Medulla oblongata (tissue), 1 donor: Measurements from ENCODE around the gene B9D2.
"Not testable (repeated sequence)": the region's sequence is repeated elsewhere in the genome, so short reads cannot be mapped to it uniquely, and the experiment has no call there.

Experiments
- DNase-seq: peaks from one replicate; pipeline ENCODE4 v3.0.0-alpha.2; 2015; ENCODE audit errors: extremely low spot score

B9D2 gene, protein sequence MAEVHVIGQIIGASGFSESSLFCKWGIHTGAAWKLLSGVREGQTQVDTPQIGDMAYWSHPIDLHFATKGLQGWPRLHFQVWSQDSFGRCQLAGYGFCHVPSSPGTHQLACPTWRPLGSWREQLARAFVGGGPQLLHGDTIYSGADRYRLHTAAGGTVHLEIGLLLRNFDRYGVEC

DNA sequence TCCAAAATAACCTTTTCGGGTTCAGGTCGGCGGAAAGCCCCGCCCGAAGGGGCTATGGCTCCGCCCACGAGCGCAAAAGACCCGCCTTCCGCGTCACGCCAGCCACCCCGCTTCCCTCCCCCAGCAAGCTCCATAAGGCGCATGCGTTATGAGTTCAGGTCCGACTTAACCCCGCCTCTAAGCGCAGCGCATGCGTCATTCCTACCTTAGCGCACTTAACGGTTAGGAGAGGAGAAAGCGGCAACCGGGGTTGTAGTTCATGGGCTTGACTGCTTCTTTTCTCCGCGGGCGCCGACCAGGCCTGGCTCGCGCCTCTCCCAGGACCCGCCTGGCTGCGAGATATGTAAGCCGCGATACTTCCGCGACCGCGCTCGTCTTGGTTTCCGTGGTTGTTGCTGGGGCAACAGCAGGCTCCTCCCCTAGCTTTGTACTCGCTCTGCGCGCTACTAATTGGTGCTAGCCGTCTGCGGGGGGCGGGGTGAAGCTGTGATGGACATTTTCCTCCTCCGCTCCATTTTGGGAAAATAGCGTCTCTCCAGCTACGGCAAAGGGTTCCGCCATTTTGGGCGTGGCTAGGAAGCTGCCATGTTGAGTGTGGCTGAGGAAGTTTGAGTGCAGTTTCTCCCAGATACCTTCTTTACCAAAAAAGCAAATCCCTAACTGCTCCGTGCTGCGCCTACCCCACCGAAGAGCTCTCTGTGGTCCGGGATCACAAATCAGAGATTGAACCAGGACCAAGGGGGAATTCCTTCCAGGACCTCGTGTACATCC lies at the start of gene B9D2:
B9D2 (minus strand) TSS at position 397 of the 771 bp plus-strand sequence. CDS start 630 bp downstream, outside the sequence.
- peak; percentile 99 for DNase-seq

DNA sequence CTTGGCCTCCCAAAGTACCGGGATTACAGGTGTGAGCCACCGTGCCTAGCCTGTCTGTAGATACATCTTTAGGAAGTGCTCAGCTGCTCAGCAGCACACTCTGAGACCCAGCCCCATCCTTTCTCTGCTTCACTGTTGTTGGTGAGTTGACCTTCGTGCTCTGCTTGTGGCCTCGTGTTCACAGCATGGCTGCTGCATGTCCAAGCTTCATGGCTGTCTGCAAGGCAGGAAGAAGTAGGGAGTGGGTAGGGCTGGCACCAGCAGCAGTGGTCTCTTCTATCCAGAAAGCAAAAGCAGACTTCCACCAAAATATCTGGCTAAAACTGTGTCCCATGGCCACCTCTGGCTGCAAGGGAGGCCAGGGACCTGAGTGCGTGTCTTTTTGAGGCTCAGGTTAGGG lies 49.0 kb upstream of the B9D2 start:
- DNase-seq = no peak

DNA sequence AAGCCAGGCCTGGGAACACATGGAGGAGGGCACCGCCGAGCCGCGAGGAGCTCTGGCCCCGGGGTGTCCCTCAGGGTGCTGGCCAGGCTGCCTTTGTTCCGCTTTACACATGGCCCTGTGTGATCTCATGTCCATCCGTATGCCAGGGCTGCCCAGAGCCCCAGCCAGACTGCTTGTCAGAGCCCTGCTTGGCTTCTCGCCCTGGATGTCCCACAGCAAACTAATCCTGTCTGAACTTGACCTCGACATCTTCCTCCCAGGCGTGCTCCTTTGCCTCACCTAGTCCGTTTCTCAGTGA lies 48.0 kb upstream of the B9D2 start:
- DNase-seq = peak; percentile 55

DNA sequence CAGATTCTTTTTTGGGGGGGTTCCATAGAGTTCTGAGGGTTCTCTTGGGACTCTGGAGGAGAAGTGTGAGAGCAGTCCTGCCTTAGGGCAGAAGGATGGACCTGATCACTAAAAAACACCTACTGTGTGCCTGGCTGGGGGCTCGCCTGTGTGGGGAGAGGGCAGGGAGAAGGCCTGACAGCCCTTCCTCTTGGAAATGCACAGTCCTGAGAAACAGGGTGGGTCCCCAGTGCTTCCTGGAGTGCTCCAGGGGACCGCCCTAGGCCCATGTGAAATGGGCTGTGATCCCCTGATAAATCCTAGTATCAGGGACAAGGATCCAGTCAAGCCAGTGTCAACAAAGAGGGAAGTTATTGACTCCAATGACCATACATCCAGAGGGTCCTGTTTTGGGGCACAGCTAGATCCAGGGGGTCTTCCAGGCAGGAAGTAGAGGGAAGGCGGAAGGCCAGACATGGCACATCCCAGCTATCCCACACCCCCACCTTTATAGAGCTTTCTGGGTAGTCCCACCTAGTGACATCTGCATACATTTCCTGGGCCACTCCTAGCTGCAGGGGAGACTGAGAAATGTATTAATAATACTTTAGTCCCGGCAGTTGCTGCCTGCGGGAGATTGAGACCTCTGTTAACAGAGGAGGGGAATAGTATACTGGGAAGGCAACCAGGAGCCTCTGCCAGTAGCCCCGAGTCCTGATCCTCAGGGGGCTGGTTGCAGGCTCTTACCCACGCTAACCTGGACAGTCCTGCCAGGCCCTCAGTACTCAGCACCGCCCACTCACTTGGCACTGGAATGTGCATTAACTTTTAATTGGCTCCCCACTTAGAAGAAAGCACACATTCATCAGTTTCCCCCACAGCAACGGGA lies 47.4 kb upstream of the B9D2 start:
- DNase-seq = no peak

DNA sequence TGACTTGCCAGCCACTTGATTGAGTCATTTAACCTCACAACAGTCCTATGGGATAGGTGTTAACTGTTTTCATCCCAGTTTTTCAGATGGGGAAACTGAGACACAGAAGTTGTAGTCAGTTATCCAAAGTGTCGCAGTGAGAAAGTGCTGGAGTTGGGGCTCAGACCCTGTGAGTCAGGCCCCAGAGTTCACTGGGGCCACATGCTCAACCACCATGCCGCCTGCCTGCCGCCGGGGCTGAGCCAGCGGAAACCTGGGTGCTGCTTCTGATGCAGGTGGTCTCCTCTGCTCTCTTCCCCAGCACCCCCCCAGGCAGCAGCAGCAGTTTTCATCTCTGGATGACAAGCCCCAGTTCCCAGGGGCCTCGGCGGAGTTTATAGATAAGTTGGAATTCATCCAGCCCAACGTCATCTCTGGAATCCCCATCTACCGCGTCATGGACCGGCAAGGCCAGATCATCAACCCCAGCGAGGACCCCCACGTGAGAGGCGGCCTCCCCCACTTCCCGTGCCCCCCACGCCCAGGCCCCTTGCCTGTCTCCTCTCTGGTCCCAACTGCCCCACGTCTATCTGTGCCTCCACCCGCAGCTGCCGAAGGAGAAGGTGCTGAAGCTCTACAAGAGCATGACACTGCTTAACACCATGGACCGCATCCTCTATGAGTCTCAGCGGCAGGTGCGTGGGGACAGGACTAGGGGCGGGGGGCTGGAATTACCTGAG lies 46.5 kb upstream of the B9D2 start:
- no peak for DNase-seq

DNA sequence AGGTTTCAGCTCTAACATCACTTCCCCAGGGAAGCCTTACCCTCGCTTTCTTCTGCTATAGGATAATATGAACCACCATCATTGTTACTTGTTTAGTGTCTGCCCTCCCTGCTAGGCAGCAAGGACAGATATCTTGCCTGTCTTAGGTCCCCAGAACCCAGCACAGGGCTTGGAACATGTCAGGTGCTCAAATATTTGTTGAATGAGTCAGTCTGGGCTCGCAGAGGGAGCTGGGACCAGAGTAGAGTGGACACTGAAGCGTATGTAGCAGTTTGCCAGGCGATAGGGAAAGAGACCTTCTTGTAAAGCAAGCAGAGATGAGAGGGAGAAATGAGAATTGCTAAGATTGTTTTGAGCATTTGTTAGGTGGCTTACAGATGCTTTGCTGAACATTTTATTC lies 45.3 kb upstream of the B9D2 start:
- DNase-seq = no peak

DNA sequence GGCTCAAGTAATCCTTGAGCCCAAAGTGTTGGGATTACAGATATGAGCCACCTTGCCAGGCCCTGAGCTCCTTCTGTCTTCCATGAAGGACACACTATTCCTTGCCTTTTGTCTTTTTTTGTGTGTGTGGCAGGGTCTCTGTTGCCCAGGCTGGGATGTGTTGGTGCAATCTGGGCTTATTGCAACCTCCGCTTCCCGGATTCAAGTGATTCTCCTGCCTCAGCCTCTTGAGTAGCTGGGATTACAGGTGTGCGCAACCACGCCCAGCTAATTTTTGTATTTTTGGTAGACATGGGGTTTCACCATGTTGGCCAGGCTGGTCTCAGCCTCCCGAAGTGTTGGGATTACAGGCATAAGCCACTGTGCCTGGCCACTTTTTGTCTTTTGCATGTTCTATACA lies 44.9 kb upstream of the B9D2 start:
- DNase-seq = not testable (repeated sequence)

DNA sequence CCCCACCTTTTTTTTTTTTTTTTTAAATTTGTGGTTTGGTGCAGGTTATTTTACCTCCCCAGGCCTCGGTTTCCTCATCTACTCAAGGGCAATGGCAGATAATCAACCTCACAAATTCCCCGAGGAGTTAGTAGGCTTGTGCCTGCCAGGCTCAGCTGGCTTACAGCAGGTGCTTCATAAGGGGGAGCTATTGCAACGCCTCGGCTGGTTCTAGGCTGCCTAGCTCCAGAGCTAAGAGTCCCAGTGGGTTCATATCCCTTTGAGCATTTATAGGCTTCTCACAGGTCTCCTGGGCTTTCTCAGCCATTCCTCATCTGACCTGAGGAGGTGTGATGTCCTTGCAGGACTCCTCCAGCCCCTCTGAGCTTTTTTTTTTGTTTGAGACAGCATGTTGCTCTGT lies 44.3 kb upstream of the B9D2 start:
- no peak for DNase-seq

DNA sequence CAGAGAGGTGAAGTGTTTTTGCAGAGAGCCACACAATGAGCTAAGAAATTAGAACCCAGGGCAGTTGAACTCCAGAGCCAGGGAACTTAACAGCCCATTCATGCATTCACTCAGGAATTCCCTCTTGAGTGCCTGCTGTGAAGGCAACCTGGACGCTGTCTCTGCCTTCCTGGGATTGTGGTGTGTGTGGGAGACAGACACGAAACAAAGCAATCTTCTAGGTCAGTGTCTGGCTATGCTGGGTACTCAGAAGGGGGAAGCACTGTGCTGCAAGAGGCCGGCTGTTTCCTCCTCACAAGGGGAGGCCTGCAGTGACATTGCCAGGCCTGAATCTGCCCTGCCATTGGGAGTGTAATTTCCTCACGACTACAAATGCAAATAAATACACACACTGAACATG lies 43.3 kb upstream of the B9D2 start:
- peak; percentile 21 for DNase-seq

DNA sequence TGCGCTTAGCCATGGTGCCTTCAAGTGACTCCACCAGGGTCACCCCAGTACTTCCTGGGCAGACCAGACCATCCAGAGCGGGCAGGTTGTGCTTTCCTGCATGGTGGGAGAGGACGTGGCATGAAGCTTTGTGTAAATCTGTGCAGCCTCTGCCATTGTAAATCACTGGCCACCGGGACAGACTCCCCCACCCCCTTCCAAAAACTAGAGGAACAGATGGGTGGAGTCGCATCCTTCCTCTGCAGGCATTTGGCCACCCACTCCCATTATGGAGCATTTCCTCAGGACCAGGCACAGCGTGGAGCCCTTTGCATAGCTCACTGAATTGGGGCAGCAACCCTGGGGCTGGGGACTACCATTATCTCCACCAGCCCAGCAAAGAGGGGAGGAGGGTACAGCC lies 41.8 kb upstream of the B9D2 start:
- DNase-seq = no peak

DNA sequence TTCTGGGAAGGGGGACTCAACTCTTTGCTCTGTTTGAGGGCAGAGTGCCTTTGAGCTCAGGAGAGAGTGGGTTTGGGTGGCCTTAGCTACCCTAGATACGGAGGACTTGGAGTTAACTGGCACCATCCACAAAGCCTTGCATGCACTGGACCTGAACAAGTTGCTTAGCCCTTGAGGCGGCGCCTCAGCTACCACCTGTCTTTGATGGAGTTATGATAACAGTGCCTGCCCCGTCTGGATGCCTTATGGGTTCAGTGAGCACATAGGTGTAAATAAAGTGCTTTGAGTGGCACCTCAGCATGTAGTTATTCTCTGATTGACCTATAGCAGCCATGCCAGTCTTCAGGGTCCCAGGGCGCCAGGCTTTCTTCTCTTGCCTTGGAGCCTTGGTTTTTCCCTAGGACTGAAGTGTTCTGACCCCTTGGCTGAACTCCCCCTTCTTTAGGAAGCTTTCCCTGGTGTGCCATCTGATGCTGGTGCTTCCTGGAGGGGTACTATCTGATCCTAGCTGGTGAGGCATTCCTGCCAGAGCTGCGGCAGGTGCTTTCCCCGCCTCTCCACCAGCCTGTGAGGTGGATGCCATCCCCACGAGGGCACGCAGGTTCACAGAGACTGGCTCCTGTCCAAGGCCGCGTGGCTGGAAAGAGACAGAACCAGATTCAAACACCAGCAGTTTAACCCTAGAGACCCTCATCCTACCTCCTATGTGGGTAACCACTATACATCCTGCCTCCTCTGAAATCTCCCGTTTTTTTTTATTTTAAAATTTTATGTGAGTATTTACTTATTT lies 39.4 kb upstream of the B9D2 start:
- no peak for DNase-seq

DNA sequence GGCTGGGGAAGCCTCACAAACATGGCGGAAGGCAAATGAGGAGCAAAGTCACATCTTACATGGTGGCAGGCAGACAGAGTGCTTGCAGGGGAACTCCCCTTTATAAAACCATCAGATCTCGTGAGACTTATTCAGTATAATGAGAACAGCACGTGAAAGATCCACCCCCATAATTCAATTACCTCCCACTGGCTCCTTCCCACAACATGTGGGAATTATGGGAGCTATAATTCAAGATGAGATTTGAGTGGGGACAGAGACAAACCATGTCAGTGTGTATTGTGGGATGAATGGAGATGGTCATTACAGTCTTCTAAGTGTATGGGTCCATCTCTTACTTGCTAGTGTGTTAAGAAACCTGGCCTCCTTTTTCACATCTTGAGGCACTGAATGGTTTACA lies 38.1 kb upstream of the B9D2 start:
- DNase-seq = no peak

DNA sequence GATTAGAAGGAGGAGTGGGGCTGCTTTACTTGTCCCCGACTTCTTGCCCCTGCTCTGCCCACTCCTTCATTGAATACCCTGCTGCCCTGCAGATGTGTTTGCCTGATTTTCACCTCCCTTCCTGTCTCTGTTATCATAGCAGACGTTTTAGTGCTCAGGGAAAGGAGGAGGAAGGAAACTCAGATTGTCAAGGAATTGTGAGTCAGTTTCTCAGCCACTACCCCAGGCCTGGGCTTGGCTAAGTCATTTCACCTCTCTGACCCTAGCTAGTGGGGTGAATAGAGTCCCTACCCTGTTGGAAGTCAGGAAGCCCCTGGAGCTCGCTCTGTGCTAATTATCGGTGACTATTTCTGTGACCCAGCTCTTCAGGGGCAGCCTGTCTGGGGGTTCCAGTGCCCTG lies 37.5 kb upstream of the B9D2 start:
- DNase-seq = no peak

DNA sequence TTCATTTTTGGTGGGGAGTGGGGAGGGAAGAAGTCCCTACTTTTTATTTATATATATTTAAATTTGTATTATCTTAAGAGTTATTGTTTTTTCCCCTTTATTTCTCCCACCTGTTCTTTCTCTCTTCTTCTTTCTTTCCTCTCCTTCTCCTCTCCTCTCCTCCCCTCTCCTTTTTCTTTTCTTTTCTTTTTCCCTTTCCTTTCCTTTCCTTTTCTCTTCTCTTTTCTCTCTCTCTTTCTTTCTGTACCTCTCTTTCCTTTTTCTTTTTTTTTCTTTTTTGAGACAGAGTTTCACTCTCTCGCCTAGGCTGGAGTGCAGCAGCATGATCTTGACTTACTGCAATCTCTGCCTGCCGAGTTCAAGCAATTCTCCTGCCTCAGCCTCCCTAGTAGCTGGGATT lies 35.6 kb upstream of the B9D2 start:
- no peak for DNase-seq

DNA sequence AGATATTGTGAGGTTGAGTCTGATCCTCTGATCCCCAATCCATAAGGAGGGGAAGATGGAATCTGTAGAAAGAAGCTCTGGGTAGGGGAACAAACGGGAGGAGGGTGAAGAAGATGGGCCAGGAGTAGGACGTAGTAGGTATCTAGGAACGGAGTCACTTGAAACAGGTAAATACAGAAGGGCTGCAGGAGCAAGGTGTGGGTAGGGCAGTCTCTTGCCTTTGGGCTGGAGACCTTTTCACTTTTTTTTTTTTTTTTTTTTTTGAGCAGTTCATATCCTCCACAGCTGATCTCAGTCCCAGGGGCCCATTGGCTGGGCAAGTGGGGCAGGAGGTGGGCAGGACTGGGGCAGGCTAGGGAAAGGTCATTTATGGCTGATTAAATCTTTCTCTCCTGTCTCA lies 35.1 kb upstream of the B9D2 start:
- no peak for DNase-seq

DNA sequence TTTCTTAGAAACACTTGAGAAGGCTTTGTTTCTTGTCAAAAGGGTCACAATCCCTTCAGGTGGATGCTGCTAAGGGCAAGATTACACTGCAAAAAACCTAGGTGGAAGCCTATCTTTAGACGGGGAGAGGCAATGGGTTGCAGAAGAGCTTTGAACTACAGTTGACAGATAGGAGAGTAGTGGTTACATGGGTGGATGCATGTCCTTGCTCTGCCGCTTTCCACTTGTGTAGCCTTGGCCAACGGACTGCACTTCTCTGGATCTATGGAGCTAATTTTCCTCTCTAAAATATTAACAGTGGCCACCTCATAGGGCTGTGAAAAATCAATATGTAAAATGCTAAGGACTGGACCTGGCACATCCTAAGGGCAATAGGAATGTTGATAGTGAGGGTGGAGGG lies 34.6 kb upstream of the B9D2 start:
- DNase-seq = no peak

DNA sequence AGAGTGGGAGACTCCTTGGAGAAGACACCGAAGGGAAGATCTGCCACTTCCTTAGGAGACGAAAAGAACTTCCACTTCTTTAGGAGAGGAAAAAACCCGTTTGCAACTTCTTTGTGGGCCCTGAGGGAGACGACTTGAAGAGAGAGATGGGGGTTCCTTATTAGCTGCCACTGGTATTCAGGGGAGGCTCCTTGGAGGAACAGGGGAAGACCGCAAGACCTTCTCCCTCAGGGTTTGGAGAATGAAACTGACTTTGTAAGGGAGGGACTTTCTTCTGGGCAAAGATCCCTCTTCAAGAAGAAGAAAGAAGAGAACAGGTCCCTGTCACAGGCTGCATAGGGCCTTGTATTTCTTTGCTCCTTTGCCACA lies 34.1 kb upstream of the B9D2 start:
- no peak for DNase-seq

DNA sequence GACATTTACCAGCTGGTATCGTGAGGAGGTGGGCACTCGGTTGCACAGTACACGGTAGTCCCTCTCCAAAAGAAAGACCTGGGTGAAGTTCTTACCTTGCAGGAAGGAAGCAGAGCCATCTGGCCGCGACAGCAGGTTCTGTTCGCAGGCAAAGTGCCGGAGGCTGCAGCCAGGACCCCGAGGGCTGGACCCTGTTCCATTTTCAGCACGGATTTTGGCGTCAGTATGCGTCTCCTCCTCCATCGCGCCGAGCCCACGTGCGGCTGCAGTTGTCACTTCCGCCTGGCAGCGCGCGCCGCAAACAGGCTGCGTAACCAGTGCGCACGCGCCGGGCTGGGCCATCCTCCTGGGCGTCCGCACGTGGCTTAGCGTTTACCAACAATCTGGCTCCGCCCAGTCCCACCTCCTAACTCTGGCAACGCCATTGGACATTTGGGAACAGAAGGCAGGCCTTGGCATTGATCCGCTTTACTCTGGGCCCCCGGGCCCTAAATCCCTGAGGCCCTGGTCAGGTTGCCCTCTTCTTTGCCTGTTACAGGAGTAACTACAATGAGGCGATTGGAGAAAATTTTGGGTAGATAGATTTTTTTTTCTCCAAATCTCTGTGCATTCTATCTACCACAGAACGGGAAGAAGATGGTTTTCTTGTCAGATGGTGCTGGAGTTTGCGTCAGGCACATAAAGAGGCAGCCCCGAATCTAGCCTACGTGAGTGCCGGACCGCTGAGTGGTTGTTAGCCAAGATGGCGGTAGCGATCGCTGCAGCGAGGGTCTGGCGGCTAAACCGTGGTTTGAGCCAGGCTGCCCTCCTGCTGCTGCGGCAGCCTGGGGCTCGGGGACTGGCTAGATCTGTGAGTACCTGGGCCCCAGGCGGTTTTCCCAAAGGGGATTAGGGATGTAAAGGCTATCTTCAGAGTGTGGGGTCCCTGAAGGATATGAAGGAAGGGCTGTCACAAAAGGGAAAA lies 33.4 kb upstream of the B9D2 start, which contains the start of the genes BCKDHA and EXOSC5:
BCKDHA (plus strand) TSS at position 733 of the 964 bp plus-strand sequence; CDS start at position 743, 10 bp downstream.
EXOSC5 (minus strand) TSS at position 274 of the 964 bp plus-strand sequence; CDS start at position 243, 31 bp downstream.
- peak; percentile 100 for DNase-seq

DNA sequence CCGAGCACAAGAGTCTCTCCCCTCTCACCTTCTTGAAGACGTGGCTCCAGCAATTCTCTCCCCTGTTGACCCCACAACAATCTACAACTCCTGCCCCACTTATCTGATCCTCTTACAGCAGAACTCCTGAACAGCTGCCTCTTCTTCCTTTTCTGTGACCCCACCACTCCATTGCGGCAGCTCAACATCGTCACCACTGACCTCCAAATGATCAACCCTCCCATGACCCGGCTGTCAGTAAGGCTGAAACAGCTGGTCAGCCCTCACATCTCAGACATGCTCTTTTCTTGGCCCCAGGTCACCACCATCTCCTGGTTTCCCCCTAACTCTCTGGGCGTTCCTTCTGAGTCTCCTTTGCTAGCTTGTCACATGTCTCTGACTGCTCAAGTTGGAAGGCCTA lies 31.4 kb upstream of the B9D2 start:
- DNase-seq = no peak

DNA sequence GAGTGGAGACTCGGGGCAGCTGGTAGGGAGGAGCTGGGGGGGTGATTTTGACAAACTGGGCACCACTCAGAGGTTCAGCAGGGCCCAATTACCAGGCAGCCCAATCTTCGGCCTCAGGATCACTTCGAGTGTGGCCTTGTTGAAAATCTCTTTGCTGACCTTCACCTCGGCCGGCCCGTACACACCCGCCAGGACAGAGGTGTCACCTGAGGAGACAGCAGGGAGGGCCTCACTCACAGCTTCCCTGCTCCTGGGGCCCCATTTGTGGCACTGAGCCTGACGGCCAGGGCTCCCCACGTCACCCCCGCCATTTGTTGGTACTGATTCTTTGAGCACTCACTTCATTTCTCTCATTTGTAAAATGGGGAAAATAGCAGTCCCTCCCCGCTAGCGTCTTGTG lies 28.8 kb upstream of the B9D2 start:
- no peak for DNase-seq
